Stimulated activated CD4-positive, alpha-beta T cell treated with anti-CD3 and anti-CD28 coated beads, Interleukin-4, amount 100 ng/mL, for 24 hours (primary cell): ENCODE measurements around the gene TWF2.

Source experiments
- DNase-seq: peaks from one replicate; pipeline ENCODE4 v3.0.0-alpha.2; 2020

TWF2 gene

GRCh38 chr3:52198643-52199608 lies 40.0 kb downstream of the TWF2 start:
- DNase-seq = no peak

DNA sequence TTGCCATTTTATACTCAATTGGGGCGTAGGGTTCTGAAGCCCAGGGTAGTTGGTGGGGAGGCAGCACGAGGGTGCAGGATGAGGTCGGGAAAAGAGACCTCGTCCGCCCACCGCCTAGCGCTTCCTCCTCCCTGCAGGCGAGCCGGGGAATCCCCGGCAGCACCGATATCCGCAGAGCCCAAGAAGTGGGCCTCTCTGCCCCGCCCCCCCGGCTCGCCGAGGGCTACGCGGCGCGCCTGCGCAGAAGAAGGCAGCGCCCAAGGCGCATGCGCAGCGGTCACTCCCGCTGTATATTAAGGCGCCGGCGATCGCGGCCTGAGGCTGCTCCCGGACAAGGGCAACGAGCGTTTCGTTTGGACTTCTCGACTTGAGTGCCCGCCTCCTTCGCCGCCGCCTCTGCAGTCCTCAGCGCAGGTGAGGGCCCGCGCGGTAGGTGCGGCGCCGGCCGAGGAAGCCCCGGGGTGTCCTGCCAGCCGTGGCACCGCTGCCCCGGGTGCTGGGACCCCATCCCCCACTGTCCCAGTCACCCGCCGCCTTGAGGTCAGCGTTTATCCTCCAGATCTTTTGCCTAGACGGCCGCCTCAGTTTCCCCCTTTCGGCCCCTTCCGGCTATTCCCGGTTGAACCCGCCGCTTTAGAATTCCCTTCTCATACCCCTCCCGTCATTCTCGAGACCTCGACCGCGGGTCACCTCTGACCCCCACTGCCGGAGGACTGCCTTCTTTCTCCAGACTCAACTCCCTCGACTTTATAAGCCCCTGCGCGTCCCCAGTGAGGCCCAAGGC lies 40.9 kb downstream of the TWF2 start, which contains the start of gene ALAS1:
TSS of gene ALAS1 (plus strand) at position 319 of the 784 bp plus-strand sequence. CDS start 1,082 bp downstream, outside the sequence.
- DNase-seq = peak; percentile 93

DNA sequence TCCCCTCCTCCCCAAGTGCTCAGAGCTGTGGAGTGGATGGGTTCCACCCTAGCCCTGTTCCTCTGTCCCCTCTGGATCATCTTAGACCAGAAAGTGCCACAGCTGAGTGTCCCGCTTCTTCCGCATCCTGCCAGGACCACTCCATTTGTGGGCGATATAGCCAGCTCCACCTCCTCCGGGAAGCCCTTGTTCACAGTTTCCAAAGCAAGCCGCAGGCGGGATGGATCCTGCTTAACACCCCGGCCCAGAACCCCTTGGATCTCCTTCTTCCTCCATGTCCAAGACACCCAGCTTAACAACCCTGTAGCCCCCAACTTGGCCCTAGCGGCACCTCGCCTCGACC lies 41.5 kb downstream of the TWF2 start:
- no peak for DNase-seq

DNA sequence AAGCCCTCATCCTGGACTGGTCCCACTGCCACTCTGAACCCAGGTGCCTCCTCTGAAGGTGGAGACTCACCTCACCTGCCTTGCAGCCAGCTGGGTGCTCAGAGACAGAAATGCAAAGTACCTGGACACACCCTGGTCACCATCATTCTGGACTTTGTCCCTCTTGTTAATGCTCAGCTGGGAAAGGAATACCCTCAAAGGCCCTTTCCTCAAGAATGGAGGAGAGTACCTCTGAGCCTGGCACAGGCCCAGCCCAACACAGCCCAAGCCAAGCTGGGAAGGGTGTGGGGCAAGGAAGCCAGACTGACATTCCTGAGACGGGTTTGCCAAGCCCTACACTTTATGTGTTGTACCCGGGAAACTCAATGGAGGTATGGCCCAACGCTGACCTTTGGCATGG lies 42.0 kb downstream of the TWF2 start:
- no peak for DNase-seq

GRCh38 chr3:52195823-52196331 lies 43.1 kb downstream of the TWF2 start:
- DNase-seq = no peak

DNA sequence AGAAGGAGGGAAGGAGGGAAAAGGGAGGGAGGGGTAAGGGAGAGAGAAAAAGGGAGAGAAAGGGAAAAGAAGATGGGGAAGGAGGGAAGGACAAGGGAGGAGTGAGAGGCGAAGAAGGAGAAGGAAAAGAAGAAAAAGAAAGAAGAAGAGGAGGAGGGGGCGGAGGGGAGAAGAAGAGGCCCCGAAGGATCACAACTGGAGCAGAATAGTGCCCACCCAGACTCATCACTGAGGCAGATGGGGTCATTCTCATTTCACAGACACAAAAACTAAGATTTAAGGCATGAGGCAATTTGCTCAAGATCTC lies 43.7 kb downstream of the TWF2 start:
- DNase-seq = no peak

- DNase-seq = no peak
Measured at GRCh38 chr3:52194485-52195290, 44.3 kb downstream of the TWF2 start.

- no peak for DNase-seq
Measured at GRCh38 chr3:52193065-52193464, 45.9 kb downstream of the TWF2 start.

DNA sequence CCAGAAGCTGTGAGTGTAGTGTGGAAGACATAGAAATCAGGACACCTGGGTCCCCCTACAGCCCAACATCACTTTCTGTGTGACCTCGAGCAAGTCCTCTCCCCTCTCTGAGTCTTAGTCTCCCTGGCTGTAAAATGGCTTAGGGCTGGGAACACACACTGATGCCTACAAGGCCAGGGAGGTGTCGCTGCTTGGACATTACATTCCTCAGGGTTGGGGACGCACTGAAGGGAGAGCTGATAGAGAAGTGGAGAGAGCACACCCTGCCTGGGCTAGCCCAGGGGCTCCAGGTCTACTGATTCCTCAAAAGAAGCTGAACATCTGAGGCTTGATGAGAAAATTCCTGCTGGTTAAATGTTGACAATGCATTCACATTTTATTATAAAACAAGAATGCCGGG lies 47.3 kb downstream of the TWF2 start:
- DNase-seq = no peak

- no peak for DNase-seq
Measured at GRCh38 chr3:52190294-52191074, 48.5 kb downstream of the TWF2 start.

DNA sequence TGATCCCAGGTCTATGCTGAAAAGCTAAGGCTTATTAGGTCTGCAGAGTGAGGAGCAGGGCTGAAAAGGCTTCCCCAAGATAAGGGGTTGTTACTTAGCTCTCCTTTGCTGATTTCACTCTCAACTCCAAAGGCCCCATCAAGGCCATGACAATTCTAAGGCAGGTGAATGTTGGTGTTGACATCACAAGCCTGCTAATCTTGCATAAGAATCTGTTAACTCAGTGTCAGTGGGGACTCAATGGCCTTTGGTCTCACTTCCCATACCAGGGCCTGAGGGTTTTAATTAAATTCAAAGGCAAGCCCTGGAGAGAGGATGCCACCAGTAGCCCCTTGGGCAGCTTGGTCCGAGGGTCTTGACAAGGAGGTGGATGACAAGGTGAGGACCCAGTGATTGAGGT lies 50.4 kb downstream of the TWF2 start:
- DNase-seq = no peak

- no peak for DNase-seq
Measured at GRCh38 chr3:52186729-52187128, 52.2 kb downstream of the TWF2 start.

- DNase-seq = no peak
Measured at GRCh38 chr3:52185837-52186236, 53.1 kb downstream of the TWF2 start.

DNA sequence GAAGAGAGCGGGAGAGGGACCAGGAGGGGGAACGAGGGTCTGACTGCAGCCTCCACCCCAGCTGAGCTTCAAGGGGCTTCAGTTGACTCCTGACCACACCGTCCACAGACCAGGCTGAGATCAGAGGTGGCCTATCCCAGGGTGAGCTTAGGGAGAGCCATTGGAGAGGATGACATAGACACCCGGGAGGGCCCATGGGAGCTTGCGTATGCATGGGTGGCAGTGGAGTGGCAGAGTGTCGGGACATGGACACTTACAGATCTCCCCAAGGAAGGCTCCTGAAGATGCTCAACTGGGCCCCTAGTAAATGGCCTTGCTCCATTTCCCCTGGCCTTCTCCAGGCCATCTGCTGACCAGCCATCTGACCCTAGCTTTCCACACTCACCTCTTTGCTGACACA lies 53.6 kb downstream of the TWF2 start:
- DNase-seq = no peak

GRCh38 chr3:52184690-52185089 lies 54.3 kb downstream of the TWF2 start:
- no peak for DNase-seq

- no peak for DNase-seq
Measured at GRCh38 chr3:52183786-52184445, 55.0 kb downstream of the TWF2 start.

DNA sequence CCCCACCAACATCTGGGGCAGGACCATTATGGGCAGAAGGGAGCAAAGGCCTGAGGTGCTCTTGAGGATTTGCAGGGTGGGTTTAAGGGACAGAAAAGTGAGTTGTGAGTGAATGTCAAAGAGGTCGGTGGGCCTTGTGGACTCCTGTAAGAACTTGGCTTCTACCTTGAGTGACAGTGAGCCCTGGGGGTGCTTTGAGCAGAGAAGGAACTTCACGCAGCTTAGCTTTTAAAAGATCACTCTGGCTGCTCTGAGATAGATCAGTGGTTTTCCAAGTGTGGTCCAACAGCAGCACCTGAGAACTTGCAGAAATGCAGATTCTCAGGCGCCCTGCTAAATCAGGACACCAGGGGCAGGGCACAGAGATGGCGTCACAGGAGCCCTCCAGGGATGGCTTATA lies 56.3 kb downstream of the TWF2 start:
- DNase-seq = no peak

DNA sequence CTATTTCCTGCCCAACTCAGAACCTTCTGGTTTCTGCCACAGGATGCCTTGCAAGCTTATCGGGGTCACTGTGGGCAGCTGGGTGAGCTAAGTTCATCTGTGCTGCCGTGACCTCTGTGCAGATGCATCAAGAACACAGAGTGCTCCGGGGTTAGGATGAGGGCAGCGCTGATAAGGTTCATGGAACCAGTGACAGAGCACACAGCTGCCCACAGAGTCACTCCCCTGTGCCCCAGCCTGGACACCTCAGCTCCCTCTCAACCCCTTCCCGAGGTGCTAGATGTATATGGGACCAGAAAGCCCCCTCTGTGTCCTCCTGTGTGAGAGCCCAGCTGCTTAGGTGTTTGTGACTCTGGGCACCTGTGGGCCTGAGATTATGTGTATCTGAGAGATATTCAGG lies 56.8 kb downstream of the TWF2 start:
- DNase-seq = no peak

GRCh38 chr3:52181543-52181942 lies 57.4 kb downstream of the TWF2 start:
- no peak for DNase-seq
